Ishikawa (cell line): ENCODE measurements around the gene PRKCH.

Experiments
- CREB1 ChIP-seq: IDR thresholded peaks from 2 replicates; pipeline ENCODE4 v1.6.1; 2012; ENCODE audit warnings: low read depth
- EGR1 ChIP-seq: IDR thresholded peaks from 2 replicates; pipeline ENCODE4 v1.6.1; 2012
- RAD21 ChIP-seq: IDR thresholded peaks from 2 replicates; pipeline ENCODE4 v1.6.1; 2012; ENCODE audit warnings: low read depth
- TCF12 ChIP-seq: IDR thresholded peaks from 2 replicates; pipeline ENCODE4 v1.6.1; 2012; ENCODE audit warnings: low read depth
- YY1 ChIP-seq: IDR thresholded peaks from 2 replicates; pipeline ENCODE4 v1.6.1; 2012; ENCODE audit warnings: low read depth
- TF ChIP-seq, protein P1 (sequence below): IDR thresholded peaks from 2 replicates; pipeline ENCODE4 v1.6.1; 2012; ENCODE audit warnings: low read depth, mild to moderate bottlenecking

DNA sequence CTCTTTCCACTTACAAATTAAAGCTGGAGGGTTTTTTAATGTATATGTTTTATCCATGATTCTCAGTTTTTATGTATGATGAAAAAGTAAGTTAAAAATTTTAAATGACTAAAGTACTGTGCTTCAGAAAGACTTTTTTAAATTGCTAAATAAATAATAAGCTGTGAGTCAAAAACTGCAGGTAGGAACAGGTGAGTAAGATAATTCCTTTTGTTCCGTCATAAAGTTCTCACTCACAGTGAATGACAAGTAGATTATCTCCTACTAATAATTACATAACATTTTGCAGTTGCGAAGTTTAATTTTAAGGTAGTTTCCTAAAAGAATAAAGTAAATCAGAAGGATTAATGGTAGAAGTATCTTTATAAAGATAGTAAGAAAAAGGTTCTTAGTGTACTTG, 78.0 kb downstream of the PRKCH start:
- TF ChIP-seq, protein P1, sequence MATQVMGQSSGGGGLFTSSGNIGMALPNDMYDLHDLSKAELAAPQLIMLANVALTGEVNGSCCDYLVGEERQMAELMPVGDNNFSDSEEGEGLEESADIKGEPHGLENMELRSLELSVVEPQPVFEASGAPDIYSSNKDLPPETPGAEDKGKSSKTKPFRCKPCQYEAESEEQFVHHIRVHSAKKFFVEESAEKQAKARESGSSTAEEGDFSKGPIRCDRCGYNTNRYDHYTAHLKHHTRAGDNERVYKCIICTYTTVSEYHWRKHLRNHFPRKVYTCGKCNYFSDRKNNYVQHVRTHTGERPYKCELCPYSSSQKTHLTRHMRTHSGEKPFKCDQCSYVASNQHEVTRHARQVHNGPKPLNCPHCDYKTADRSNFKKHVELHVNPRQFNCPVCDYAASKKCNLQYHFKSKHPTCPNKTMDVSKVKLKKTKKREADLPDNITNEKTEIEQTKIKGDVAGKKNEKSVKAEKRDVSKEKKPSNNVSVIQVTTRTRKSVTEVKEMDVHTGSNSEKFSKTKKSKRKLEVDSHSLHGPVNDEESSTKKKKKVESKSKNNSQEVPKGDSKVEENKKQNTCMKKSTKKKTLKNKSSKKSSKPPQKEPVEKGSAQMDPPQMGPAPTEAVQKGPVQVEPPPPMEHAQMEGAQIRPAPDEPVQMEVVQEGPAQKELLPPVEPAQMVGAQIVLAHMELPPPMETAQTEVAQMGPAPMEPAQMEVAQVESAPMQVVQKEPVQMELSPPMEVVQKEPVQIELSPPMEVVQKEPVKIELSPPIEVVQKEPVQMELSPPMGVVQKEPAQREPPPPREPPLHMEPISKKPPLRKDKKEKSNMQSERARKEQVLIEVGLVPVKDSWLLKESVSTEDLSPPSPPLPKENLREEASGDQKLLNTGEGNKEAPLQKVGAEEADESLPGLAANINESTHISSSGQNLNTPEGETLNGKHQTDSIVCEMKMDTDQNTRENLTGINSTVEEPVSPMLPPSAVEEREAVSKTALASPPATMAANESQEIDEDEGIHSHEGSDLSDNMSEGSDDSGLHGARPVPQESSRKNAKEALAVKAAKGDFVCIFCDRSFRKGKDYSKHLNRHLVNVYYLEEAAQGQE = no peak
- TF ChIP-seq EGR1 (no peak), TCF12 (no peak), YY1 (no peak), RAD21 (no peak), CREB1 (no peak)
